HEK293T (cell line): ENCODE results near the gene EDC3.

ENCODE experiments used
- CTBP1 ChIP-seq: fragments of 450-650 bp; IDR thresholded peaks from 2 replicates; pipeline ENCODE4 v1.6.1; 2016; ENCODE audit warnings: borderline replicate concordance
- FOXA1 ChIP-seq: fragments of 450-650 bp; IDR thresholded peaks from 2 replicates; pipeline ENCODE4 v1.6.1; 2016; ENCODE audit warnings: mild to moderate bottlenecking
- FOXK2 ChIP-seq: fragments of 450-650 bp; IDR thresholded peaks from 2 replicates; pipeline ENCODE4 v1.6.1; 2016; ENCODE audit warnings: mild to moderate bottlenecking
- HDGF ChIP-seq: fragments of 450-650 bp; IDR thresholded peaks from 2 replicates; pipeline ENCODE4 v1.6.1; 2017; ENCODE audit warnings: antibody characterized with exemption, borderline replicate concordance
- TF ChIP-seq, protein P1 (sequence below): fragments of 450-650 bp; IDR thresholded peaks from 2 replicates; pipeline ENCODE4 v1.6.1; 2016

DNA sequence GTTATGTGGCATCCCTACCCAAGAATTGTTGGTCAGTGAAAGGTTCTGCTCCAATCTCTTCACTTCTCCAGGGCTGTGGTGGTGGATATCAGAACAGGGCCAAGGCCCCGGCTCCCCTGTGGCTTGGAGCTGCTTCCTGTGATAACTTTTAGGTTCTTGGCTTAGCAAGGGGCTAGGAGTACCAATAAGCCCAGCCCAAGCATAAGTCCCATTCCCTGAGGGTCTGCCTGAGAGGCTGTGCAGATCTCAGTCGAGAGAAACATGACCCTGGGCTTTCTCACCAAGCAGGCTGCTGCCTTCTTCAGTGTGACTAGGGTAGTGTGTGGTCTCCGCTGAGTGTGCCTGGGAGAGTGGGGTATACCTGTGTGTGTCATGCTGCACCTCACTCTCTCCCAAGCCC is 73.1 kb downstream of the EDC3 start:
- TF ChIP-seq FOXA1 (no peak), FOXK2 (no peak), CTBP1 (no peak), HDGF (no peak)
- TF ChIP-seq, protein P1, sequence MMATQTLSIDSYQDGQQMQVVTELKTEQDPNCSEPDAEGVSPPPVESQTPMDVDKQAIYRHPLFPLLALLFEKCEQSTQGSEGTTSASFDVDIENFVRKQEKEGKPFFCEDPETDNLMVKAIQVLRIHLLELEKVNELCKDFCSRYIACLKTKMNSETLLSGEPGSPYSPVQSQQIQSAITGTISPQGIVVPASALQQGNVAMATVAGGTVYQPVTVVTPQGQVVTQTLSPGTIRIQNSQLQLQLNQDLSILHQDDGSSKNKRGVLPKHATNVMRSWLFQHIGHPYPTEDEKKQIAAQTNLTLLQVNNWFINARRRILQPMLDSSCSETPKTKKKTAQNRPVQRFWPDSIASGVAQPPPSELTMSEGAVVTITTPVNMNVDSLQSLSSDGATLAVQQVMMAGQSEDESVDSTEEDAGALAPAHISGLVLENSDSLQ: no peak
